ENCODE data around the gene HABP4. TPM values are rescaled to one million over a fixed set of nuclear protein-coding genes. Genes with fewer than 3 reads are reported as not detected.

The HABP4 gene
- total RNA-seq, 1 experiment from 2014 or later, result 9.8 TPM

DNA sequence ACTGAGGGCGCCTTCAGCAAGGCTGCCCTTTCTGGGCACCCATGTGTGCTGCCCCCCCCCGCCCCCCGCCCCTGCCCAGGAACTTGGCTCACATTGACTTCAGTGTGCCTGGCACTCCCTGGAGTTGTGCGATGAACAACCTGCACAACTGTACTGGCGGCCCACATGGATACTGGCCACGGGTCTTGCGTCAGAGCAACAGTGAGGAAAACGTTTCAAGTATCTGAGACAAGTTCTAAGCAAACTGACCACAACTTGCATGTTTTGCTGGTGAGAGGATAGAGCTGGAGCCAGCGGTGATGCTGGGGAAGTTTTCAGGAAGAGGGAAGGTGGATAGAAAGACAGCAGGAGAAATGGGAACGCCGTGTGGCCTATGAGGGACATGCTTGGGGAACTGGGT is 45.4 kb downstream of the HABP4 start (continued):
- TF ChIP-seq RORB (CRISPR knock-in tag; IDR thresholded peaks at IDR 0.05) (no peak), ZNF396 (CRISPR knock-in tag; IDR thresholded peaks at IDR 0.05; ENCODE audit: borderline replicate concordance) (no peak), ZNF121 (CRISPR knock-in tag; IDR thresholded peaks at IDR 0.05) (no peak), NR3C1 (CRISPR knock-in tag; conservative IDR thresholded peaks at IDR 0.05; ENCODE audit: low read depth) (no peak), SMAD3 (CRISPR knock-in tag; IDR thresholded peaks at IDR 0.05; ENCODE audit: borderline replicate concordance) (no peak), CREM (CRISPR knock-in tag; IDR thresholded peaks at IDR 0.05) (no peak), PRRX2 (CRISPR knock-in tag; IDR thresholded peaks at IDR 0.05) (no peak), TEAD1 (CRISPR knock-in tag; IDR thresholded peaks at IDR 0.05) (no peak), ZNF671 (CRISPR knock-in tag; IDR thresholded peaks at IDR 0.05) (no peak), NR1H2 (CRISPR knock-in tag; IDR thresholded peaks at IDR 0.05) (no peak), NFYB (CRISPR knock-in tag; conservative IDR thresholded peaks at IDR 0.05; ENCODE audit: low read depth) (no peak)
- TF ChIP-seq, protein P1, sequence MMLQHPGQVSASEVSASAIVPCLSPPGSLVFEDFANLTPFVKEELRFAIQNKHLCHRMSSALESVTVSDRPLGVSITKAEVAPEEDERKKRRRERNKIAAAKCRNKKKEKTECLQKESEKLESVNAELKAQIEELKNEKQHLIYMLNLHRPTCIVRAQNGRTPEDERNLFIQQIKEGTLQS (CRISPR knock-in tag; conservative IDR thresholded peaks at IDR 0.05), result no peak
- TF ChIP-seq, protein P2, sequence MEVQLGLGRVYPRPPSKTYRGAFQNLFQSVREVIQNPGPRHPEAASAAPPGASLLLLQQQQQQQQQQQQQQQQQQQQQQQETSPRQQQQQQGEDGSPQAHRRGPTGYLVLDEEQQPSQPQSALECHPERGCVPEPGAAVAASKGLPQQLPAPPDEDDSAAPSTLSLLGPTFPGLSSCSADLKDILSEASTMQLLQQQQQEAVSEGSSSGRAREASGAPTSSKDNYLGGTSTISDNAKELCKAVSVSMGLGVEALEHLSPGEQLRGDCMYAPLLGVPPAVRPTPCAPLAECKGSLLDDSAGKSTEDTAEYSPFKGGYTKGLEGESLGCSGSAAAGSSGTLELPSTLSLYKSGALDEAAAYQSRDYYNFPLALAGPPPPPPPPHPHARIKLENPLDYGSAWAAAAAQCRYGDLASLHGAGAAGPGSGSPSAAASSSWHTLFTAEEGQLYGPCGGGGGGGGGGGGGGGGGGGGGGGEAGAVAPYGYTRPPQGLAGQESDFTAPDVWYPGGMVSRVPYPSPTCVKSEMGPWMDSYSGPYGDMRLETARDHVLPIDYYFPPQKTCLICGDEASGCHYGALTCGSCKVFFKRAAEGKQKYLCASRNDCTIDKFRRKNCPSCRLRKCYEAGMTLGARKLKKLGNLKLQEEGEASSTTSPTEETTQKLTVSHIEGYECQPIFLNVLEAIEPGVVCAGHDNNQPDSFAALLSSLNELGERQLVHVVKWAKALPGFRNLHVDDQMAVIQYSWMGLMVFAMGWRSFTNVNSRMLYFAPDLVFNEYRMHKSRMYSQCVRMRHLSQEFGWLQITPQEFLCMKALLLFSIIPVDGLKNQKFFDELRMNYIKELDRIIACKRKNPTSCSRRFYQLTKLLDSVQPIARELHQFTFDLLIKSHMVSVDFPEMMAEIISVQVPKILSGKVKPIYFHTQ (CRISPR knock-in tag; IDR thresholded peaks at IDR 0.05), result no peak
- TF ChIP-seq, protein P3, sequence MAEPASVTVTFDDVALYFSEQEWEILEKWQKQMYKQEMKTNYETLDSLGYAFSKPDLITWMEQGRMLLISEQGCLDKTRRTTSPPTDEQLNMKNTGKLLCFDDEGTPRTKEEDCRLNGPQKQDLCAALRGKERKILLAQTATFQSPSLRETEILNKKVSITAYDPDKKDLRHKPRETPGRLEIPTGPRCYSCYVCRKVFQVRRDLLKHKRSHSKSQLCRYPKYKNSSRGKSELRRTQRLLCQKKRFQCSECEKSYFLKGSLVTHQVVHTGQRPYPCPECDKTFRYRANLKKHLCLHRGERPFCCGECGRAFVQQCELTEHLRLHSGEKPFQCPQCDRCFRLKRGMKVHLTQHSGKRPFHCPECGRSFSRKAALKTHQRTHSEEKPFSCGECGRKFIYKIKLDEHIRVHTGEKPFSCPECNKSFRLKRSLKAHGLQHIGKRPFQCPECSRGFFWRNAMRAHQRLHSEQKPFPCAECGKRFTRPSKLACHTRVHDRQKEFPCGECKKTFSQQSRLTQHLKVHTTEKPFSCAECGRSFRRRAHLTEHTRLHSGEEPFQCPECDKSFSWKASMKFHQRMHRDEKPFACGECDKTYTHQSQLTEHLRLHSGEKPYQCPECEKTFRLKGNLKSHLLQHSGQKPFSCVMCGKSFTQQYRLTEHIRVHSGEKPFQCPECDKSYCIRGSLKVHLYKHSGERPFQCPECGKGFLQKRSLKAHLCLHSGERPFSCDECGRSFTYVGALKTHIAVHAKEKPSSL (CRISPR knock-in tag; conservative IDR thresholded peaks at IDR 0.05), result no peak
- TF ChIP-seq, protein P4, sequence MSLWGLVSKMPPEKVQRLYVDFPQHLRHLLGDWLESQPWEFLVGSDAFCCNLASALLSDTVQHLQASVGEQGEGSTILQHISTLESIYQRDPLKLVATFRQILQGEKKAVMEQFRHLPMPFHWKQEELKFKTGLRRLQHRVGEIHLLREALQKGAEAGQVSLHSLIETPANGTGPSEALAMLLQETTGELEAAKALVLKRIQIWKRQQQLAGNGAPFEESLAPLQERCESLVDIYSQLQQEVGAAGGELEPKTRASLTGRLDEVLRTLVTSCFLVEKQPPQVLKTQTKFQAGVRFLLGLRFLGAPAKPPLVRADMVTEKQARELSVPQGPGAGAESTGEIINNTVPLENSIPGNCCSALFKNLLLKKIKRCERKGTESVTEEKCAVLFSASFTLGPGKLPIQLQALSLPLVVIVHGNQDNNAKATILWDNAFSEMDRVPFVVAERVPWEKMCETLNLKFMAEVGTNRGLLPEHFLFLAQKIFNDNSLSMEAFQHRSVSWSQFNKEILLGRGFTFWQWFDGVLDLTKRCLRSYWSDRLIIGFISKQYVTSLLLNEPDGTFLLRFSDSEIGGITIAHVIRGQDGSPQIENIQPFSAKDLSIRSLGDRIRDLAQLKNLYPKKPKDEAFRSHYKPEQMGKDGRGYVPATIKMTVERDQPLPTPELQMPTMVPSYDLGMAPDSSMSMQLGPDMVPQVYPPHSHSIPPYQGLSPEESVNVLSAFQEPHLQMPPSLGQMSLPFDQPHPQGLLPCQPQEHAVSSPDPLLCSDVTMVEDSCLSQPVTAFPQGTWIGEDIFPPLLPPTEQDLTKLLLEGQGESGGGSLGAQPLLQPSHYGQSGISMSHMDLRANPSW (CRISPR knock-in tag; conservative IDR thresholded peaks at IDR 0.05; ENCODE audit: low read depth), result no peak

DNA sequence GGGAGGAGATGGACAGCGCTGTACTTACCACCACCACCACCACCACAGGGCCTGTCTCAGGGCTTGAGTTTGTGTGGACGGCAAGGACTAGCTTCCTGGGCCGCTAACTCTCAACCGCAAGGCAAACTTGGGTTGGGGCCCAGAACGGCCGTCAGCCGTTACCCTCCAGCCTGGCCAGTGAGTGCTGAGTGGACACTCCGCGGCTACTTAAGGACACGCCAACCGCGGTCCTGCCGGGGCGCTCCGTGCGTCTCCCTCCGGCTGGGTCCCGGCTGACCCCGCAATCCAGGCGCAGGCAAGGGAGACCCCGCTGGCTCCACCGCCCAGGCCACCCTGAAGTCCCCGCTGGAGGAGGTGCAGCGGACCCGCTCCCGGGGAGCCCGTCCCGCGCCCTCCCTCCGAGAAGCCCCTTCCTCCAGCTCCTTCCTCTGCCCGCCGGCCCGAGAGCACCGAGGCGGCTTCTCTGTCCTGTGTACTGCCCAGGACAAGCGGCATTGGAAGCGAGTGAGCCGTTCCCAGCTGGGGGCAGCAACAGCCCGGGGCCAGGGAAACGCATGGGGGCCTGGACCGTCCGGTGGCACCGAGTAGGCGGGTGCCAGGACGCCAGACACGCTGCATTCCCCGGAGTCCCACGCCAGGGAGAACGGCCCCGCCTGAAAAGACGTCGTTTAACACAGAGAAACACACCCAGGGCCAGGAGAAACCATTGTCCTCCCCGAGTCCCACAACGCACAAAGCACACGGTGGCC is 46.6 kb downstream of the HABP4 start:
- Mint-ChIP-seq H3K36me3 (peaks cover 7% of the 10 kb centered on the region), H3K27me3 (ENCODE audit: low read depth) (no peaks in the 10 kb centered on the region), H3K4me3 (no peak overlapping the region), H3K27ac (no peak overlapping the region), H3K9me3 (no peaks in the 10 kb centered on the region), H3K4me1 (peaks cover 20% of the 10 kb centered on the region)
- ChIA-PET POLR2A (no interaction called here), CTCF (interaction anchor here (0.9 kb wide), 1 partner anchor 43 kb away, joined by 3 read pairs; no protein-coding TSS in a partner anchor)
- ATAC-seq, result no peak
- DNase-seq (ENCODE audit: low spot score), result no peak
- TF ChIP-seq, protein P5, sequence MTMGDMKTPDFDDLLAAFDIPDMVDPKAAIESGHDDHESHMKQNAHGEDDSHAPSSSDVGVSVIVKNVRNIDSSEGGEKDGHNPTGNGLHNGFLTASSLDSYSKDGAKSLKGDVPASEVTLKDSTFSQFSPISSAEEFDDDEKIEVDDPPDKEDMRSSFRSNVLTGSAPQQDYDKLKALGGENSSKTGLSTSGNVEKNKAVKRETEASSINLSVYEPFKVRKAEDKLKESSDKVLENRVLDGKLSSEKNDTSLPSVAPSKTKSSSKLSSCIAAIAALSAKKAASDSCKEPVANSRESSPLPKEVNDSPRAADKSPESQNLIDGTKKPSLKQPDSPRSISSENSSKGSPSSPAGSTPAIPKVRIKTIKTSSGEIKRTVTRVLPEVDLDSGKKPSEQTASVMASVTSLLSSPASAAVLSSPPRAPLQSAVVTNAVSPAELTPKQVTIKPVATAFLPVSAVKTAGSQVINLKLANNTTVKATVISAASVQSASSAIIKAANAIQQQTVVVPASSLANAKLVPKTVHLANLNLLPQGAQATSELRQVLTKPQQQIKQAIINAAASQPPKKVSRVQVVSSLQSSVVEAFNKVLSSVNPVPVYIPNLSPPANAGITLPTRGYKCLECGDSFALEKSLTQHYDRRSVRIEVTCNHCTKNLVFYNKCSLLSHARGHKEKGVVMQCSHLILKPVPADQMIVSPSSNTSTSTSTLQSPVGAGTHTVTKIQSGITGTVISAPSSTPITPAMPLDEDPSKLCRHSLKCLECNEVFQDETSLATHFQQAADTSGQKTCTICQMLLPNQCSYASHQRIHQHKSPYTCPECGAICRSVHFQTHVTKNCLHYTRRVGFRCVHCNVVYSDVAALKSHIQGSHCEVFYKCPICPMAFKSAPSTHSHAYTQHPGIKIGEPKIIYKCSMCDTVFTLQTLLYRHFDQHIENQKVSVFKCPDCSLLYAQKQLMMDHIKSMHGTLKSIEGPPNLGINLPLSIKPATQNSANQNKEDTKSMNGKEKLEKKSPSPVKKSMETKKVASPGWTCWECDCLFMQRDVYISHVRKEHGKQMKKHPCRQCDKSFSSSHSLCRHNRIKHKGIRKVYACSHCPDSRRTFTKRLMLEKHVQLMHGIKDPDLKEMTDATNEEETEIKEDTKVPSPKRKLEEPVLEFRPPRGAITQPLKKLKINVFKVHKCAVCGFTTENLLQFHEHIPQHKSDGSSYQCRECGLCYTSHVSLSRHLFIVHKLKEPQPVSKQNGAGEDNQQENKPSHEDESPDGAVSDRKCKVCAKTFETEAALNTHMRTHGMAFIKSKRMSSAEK (CRISPR knock-in tag; IDR thresholded peaks at IDR 0.05; ENCODE audit: borderline replicate concordance), result no peak
- TF ChIP-seq SP1 (CRISPR knock-in tag; conservative IDR thresholded peaks at IDR 0.05), result no peak
- no peak for TF ChIP-seq MXD4 (CRISPR knock-in tag; IDR thresholded peaks at IDR 0.05; ENCODE audit: borderline replicate concordance)
- no peak for TF ChIP-seq ZNF423 (CRISPR knock-in tag; IDR thresholded peaks at IDR 0.05)
- TF ChIP-seq, protein P6, sequence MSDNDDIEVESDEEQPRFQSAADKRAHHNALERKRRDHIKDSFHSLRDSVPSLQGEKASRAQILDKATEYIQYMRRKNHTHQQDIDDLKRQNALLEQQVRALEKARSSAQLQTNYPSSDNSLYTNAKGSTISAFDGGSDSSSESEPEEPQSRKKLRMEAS (CRISPR knock-in tag; IDR thresholded peaks at IDR 0.05), result no peak
- TF ChIP-seq, protein P7, sequence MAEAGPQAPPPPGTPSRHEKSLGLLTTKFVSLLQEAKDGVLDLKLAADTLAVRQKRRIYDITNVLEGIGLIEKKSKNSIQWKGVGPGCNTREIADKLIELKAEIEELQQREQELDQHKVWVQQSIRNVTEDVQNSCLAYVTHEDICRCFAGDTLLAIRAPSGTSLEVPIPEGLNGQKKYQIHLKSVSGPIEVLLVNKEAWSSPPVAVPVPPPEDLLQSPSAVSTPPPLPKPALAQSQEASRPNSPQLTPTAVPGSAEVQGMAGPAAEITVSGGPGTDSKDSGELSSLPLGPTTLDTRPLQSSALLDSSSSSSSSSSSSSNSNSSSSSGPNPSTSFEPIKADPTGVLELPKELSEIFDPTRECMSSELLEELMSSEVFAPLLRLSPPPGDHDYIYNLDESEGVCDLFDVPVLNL (CRISPR knock-in tag; IDR thresholded peaks at IDR 0.05; ENCODE audit: borderline replicate concordance, low read depth), result no peak
